A673 (cell line): ENCODE measurements around the gene SLF2. TPM values are rescaled to one million over a fixed set of nuclear protein-coding genes. Genes with fewer than 3 reads are reported as not detected.

ENCODE experiments used
- BruUV-seq: library from RNA; stranded (reverse); fragments of 400-500 nt; replicated peaks from 2 replicates; lab custom pipeline; 2021; lab: Mats Ljungman, UMichigan
- CTCF ChIA-PET: fragments of 300-600 bp; sonication (Branson Sonifier 250); formaldehyde crosslinking; loops from one replicate; lab custom pipeline; 2022; ENCODE audit warnings: antibody characterized with exemption; lab: Charles Lee
- POLR2A ChIA-PET: fragments of 300-600 bp; sonication (Branson Sonifier 250); formaldehyde crosslinking; loops from one replicate; lab custom pipeline; 2022; ENCODE audit warnings: antibody characterized with exemption; ENCODE audit not compliant: low non-redundant PET; lab: Charles Lee
- DNase-seq: peaks from one replicate; pipeline ENCODE4 v3.0.0-alpha.2; 2015; ENCODE audit warnings: low spot score
- H3K27ac ChIP-seq: fragments of 200-600 bp; sonication (generic); 2 replicates; pipeline ENCODE4 v1.5.1; 2016; ENCODE audit warnings: mixed run types, low read depth, mild to moderate bottlenecking, mixed read lengths, antibody characterized with exemption, low read length; ENCODE audit not compliant: poor library complexity, severe bottlenecking
- H3K27me3 ChIP-seq: fragments of 200-600 bp; sonication (generic); replicated peaks from 2 replicates; pipeline ENCODE4 v1.6.1; 2017; ENCODE audit warnings: mixed run types, low read depth, mild to moderate bottlenecking, mixed read lengths, antibody characterized with exemption, low read length; ENCODE audit not compliant: insufficient read depth, poor library complexity
- H3K36me3 ChIP-seq: fragments of 200-600 bp; sonication (generic); 2 replicates; pipeline ENCODE4 v1.6.1; 2016; ENCODE audit warnings: mixed run types, mild to moderate bottlenecking, mixed read lengths, antibody characterized with exemption, low read length; ENCODE audit not compliant: insufficient read depth, poor library complexity, severe bottlenecking
- H3K4me1 ChIP-seq: fragments of 200-600 bp; sonication (generic); 2 replicates; pipeline ENCODE4 v1.6.1; 2017; ENCODE audit warnings: mixed run types, mild to moderate bottlenecking, mixed read lengths, antibody characterized with exemption, low read length; ENCODE audit not compliant: insufficient read depth, poor library complexity, severe bottlenecking
- H3K4me3 ChIP-seq: fragments of 200-600 bp; sonication (generic); 2 replicates; pipeline ENCODE4 v1.5.1; 2016; ENCODE audit warnings: low read depth, mixed run types, mild to moderate bottlenecking, mixed read lengths, low read length; ENCODE audit not compliant: poor library complexity, severe bottlenecking
- H3K9me3 ChIP-seq: fragments of 200-600 bp; sonication (generic); 2 replicates; pipeline ENCODE4 v1.6.1; 2016; ENCODE audit warnings: mixed run types, low read depth, mild to moderate bottlenecking, mixed read lengths, antibody characterized with exemption, low read length; ENCODE audit not compliant: poor library complexity, severe bottlenecking
- EZH2 ChIP-seq: fragments of 200-600 bp; sonication (generic); IDR thresholded peaks from 2 replicates; pipeline ENCODE4 v1.6.1; 2017; ENCODE audit warnings: borderline replicate concordance, low read depth, mild to moderate bottlenecking, mixed read lengths, antibody characterized with exemption, low read length; ENCODE audit not compliant: poor library complexity, severe bottlenecking
- intact Hi-C: fragments of 100-400 bp; cut with micrococcal nuclease; formaldehyde crosslinking; loops from one replicate; pipeline ENCODE4 v1.10.0; 2022; ENCODE audit not compliant: unreplicated experiment
- total RNA-seq: library from RNA; stranded (reverse); gene quantifications from 2 replicates; pipeline ENCODE4 v1.2.3, GENCODE V29; 2021
- TF ChIP-seq, protein P1 (sequence below): fragments of 300-800, 200-600 bp; sonication (generic); conservative IDR thresholded peaks from 2 replicates; pipeline ENCODE4 v1.5.1; 2017; ENCODE audit warnings: low read depth, mild to moderate bottlenecking, antibody characterized with exemption, low read length, moderate library complexity, mixed read lengths

Gene SLF2
- total RNA-seq, 1 experiment from 2014 or later, result 39.4 TPM

DNA sequence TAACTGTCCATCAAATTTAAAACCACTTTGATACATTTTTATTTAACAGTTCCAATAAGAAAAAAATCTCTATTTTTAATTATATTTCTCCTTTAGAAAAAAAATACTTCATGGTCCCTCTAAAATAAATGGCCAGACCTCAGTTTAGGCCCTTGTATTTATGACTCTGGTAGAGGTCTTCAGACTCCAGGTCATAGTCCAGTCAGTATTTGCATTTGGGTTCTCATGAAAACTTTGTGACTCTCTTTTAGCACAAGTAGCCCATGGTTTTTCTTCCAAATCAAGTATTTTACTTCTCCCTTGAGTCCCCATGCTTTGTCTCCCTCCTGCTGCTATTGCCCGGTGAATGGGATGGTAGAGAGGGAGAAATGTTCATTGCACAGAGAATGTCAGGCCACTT is 51.1 kb downstream of the SLF2 start:
- peaks cover 33% of the 10 kb centered on the region for H3K36me3 ChIP-seq
- TF ChIP-seq EZH2, result no peak
- TF ChIP-seq, protein P1, sequence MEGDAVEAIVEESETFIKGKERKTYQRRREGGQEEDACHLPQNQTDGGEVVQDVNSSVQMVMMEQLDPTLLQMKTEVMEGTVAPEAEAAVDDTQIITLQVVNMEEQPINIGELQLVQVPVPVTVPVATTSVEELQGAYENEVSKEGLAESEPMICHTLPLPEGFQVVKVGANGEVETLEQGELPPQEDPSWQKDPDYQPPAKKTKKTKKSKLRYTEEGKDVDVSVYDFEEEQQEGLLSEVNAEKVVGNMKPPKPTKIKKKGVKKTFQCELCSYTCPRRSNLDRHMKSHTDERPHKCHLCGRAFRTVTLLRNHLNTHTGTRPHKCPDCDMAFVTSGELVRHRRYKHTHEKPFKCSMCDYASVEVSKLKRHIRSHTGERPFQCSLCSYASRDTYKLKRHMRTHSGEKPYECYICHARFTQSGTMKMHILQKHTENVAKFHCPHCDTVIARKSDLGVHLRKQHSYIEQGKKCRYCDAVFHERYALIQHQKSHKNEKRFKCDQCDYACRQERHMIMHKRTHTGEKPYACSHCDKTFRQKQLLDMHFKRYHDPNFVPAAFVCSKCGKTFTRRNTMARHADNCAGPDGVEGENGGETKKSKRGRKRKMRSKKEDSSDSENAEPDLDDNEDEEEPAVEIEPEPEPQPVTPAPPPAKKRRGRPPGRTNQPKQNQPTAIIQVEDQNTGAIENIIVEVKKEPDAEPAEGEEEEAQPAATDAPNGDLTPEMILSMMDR, result no peak
- no peak overlapping the region for H3K4me3 ChIP-seq
- no TSS peak for BruUV-seq
- ChIA-PET POLR2A (no interaction called here), CTCF (no interaction called here)
- H3K4me1 ChIP-seq, result peaks cover 9% of the 10 kb centered on the region
- H3K27ac ChIP-seq, result no peak overlapping the region
- intact Hi-C loops, result no loop called here
- no peak for DNase-seq
- H3K27me3 ChIP-seq, result no peaks in the 10 kb centered on the region
- H3K9me3 ChIP-seq, result no peaks in the 10 kb centered on the region

DNA sequence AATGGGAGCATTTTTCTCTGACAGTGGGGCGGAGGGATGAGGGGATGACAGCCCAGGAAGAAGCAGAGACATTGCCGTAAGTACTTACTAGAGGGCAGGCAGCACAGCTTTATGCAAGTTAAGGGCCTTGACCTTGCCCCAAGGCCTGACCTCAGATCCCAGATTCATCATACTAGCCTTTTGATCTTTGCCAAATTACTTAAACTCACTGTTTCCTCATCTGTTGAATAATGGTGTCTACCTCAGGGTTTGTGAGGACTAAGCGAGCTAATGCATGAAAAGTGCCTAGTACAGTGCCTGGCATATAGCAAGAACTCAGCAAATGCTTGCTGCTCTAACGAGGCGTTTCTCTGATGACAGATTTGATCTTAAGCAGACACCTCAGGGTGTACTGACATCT is 53.1 kb downstream of the SLF2 start:
- ChIA-PET POLR2A (no interaction called here), CTCF (no interaction called here)
- H3K9me3 ChIP-seq, result no peaks in the 10 kb centered on the region
- intact Hi-C loops, result no loop called here
- no peaks in the 10 kb centered on the region for H3K27me3 ChIP-seq
- no peak overlapping the region for H3K4me3 ChIP-seq
- no peak overlapping the region for H3K27ac ChIP-seq
- peaks cover 14% of the 10 kb centered on the region for H3K4me1 ChIP-seq
- H3K36me3 ChIP-seq, result peaks cover 17% of the 10 kb centered on the region
- TF ChIP-seq, protein P1, result no peak
- no peak for TF ChIP-seq EZH2
- no peak for DNase-seq
- BruUV-seq, result no TSS peak

DNA sequence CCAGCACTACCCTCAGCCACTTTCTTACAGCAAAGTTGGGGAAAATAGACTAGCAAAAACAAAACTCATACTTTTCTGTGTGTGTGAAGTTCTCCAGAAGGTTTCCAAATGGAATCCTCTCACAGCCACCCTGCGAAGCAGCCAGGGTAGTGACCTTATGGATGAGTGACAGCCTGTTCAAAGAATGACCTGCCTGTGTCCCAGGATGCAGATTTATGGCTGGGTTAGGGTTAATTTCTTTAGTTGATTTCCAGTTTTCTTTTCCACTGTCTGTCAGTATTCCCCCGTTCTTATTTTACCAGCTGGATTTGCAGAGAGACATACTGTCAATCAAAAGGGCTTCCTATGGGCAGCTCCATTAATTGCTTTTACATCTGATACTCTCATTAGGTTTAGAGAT is 54.1 kb downstream of the SLF2 start:
- ChIA-PET POLR2A (no interaction called here), CTCF (no interaction called here)
- Histone ChIP-seq H3K9me3 (no peaks in the 10 kb centered on the region), H3K27ac (no peak overlapping the region), H3K4me1 (peaks cover 6% of the 10 kb centered on the region), H3K4me3 (no peak overlapping the region), H3K27me3 (no peaks in the 10 kb centered on the region), H3K36me3 (peaks cover 12% of the 10 kb centered on the region)
- TF ChIP-seq, protein P1, result no peak
- TF ChIP-seq EZH2, result no peak
- intact Hi-C loops, result no loop called here
- no TSS peak for BruUV-seq
- no peak for DNase-seq
